Ectodermal cell (in vitro differentiated cells): ENCODE data around the gene MBNL2.

Experiments used
- H3K27ac ChIP-seq: 2 replicates; pipeline ENCODE4 v1.7.0; 2013; ENCODE audit warnings: mild to moderate bottlenecking, low read depth, low read length; ENCODE audit not compliant: insufficient read depth, poor library complexity, severe bottlenecking
- H3K27me3 ChIP-seq: 2 replicates; pipeline ENCODE4 v1.7.0; 2013; ENCODE audit warnings: mild to moderate bottlenecking, low read length; ENCODE audit not compliant: insufficient read depth, control insufficient read depth, poor library complexity, severe bottlenecking
- H3K36me3 ChIP-seq: one replicate; pipeline ENCODE4 v1.7.0; 2013; ENCODE audit warnings: low read length; ENCODE audit not compliant: control insufficient read depth, insufficient read depth
- H3K4me1 ChIP-seq: one replicate; pipeline ENCODE4 v1.7.0; 2013; ENCODE audit warnings: low read length; ENCODE audit not compliant: control insufficient read depth, insufficient read depth
- H3K4me3 ChIP-seq: 2 replicates; pipeline ENCODE4 v1.7.0; 2013; ENCODE audit warnings: low read depth, low read length, control low read depth; ENCODE audit not compliant: insufficient read depth
- H3K9me3 ChIP-seq: 2 replicates; pipeline ENCODE4 v1.7.0; 2013; ENCODE audit warnings: mild to moderate bottlenecking, low read length, moderate library complexity; ENCODE audit not compliant: control insufficient read depth
- WGBS, 2 experiments: methylation state at CpG; one replicate each; pipeline ENCODE4 v1.1.7; 2013; ENCODE audit warnings: missing lambda C conversion rate in 2 of 2; 5-methylcytosine and 5-hydroxymethylcytosine counted together

The MBNL2 gene

GRCh38 chr13:97281028-97281427 is 58.9 kb downstream of the MBNL2 start:
- no peak overlapping the region for H3K4me3 ChIP-seq
- H3K36me3 ChIP-seq = no peaks in the 10 kb centered on the region

DNA sequence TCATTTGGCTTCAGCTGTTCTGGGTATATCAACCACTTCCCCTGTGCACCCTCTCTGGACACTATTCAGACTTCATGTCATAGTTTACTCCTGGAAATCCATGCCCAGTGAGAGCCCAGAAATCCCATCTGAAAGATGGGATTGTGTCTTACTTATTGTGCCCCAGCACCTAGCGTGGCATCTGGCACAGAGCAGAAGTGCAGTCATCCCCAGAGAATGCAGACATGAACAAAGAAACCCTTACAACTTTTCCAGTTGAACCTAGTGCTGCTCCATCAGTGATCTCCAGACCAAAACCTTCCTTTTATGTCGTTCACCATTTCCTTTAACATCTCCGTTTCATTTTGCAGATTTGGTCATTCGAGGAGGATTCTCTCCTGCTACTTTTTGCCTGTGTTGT is 60.6 kb downstream of the MBNL2 start:
- H3K36me3 ChIP-seq = no peaks in the 10 kb centered on the region
- no peak overlapping the region for H3K27ac ChIP-seq
- H3K4me1 ChIP-seq = no peaks in the 10 kb centered on the region
- 93% methylated on average over 4 of the region's 4 CpGs for WGBS, 2 experiments
- no peaks in the 10 kb centered on the region for H3K27me3 ChIP-seq
- H3K4me3 ChIP-seq = no peak overlapping the region
- H3K9me3 ChIP-seq = no peaks in the 10 kb centered on the region

More at GRCh38 chr13:97281028-97281427, 58.9 kb downstream of the MBNL2 start:
- no peaks in the 10 kb centered on the region for H3K27me3 ChIP-seq
- no peaks in the 10 kb centered on the region for H3K4me1 ChIP-seq
- H3K9me3 ChIP-seq = no peaks in the 10 kb centered on the region
- H3K27ac ChIP-seq = no peak overlapping the region

DNA sequence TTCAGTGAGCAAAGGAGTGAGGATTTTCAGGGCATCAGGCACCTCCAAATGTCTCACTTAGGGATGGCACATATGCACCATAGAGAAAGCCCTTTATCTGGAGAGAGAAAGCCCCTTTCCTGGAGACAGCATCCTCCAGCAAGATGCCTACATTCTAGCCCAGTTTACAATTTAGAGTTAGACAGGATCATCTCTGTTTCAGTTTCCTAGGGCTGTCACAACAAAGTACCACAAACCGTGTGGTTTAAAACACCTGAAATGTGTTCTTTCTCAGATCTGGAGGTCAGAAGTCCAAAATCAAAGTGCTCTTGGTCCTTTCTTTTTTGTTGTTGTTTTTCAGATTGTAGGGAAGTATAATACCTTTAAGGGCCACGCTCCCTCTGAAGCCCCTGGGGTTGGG is 61.8 kb downstream of the MBNL2 start:
- H3K27ac ChIP-seq = no peak overlapping the region
- no peaks in the 10 kb centered on the region for H3K9me3 ChIP-seq
- H3K27me3 ChIP-seq = no peaks in the 10 kb centered on the region
- no peaks in the 10 kb centered on the region for H3K36me3 ChIP-seq
- no peaks in the 10 kb centered on the region for H3K4me1 ChIP-seq
- WGBS, 2 experiments = 83 to 92% methylated on average over 1 to 2 of the region's 2 CpGs
- no peak overlapping the region for H3K4me3 ChIP-seq

DNA sequence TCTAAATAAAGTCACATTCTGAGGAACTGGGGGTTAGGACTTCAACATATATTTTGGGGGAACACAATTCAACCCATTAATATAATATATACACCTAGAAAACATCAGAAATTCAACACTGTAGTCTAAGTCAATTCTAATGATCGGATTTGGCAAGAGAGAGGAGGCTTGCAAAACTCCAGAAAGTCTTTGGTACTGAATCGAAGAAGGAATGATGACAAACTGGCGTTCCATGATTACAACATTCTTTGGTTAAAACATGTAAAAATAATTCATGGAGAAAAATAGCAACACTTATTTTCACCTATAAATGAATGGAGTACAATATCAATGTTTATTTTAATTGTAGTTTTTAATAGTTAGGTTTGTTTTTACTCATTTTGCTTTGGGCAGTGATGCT is 62.4 kb downstream of the MBNL2 start:
- Histone ChIP-seq H3K27me3 (no peaks in the 10 kb centered on the region), H3K36me3 (no peaks in the 10 kb centered on the region), H3K4me3 (no peak overlapping the region), H3K27ac (no peak overlapping the region), H3K9me3 (no peaks in the 10 kb centered on the region), H3K4me1 (no peaks in the 10 kb centered on the region)
- 100% methylated on average over 2 to 3 of the region's 3 CpGs for WGBS, 2 experiments

- no peaks in the 10 kb centered on the region for H3K9me3 ChIP-seq
- no peaks in the 10 kb centered on the region for H3K27me3 ChIP-seq
- H3K27ac ChIP-seq = no peak overlapping the region
- no peak overlapping the region for H3K4me3 ChIP-seq
- 92 to 95% methylated on average over 6 of the region's 6 CpGs for WGBS, 2 experiments
- H3K36me3 ChIP-seq = no peaks in the 10 kb centered on the region
- H3K4me1 ChIP-seq = no peaks in the 10 kb centered on the region
Measured at GRCh38 chr13:97285221-97285955, 63.3 kb downstream of the MBNL2 start.

- no peak overlapping the region for H3K27ac ChIP-seq
- no peaks in the 10 kb centered on the region for H3K27me3 ChIP-seq
- H3K4me1 ChIP-seq = no peaks in the 10 kb centered on the region
- H3K36me3 ChIP-seq = no peaks in the 10 kb centered on the region
- H3K9me3 ChIP-seq = no peaks in the 10 kb centered on the region
- H3K4me3 ChIP-seq = no peak overlapping the region
- 90 to 93% methylated on average over 9 of the region's 9 CpGs for WGBS, 2 experiments
Measured at GRCh38 chr13:97286317-97287046, 64.3 kb downstream of the MBNL2 start.

DNA sequence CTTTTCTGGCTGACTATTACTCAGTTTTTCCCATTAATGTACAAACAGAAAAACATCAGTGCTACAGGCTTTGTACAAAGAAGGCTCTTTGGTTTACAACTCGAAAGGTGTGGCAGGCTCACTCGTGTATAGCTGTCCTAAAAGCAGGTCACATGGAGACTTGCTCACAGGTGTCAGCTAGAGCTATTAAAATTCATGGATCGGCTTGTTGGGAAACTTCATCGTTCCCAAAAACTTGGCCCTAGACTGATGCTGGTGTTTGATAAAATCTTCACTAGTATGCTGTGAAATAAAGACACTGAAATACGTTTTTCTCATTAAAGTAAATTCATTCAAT is 64.9 kb downstream of the MBNL2 start:
- H3K36me3 ChIP-seq = no peaks in the 10 kb centered on the region
- H3K27ac ChIP-seq = no peak overlapping the region
- no peaks in the 10 kb centered on the region for H3K27me3 ChIP-seq
- no peaks in the 10 kb centered on the region for H3K9me3 ChIP-seq
- H3K4me1 ChIP-seq = no peaks in the 10 kb centered on the region
- no peak overlapping the region for H3K4me3 ChIP-seq
- 92 to 94% methylated on average over 4 to 5 of the region's 5 CpGs for WGBS, 2 experiments

- 88 to 92% methylated on average over 2 of the region's 2 CpGs for WGBS, 2 experiments
Measured at GRCh38 chr13:97288486-97288900, 66.4 kb downstream of the MBNL2 start.

DNA sequence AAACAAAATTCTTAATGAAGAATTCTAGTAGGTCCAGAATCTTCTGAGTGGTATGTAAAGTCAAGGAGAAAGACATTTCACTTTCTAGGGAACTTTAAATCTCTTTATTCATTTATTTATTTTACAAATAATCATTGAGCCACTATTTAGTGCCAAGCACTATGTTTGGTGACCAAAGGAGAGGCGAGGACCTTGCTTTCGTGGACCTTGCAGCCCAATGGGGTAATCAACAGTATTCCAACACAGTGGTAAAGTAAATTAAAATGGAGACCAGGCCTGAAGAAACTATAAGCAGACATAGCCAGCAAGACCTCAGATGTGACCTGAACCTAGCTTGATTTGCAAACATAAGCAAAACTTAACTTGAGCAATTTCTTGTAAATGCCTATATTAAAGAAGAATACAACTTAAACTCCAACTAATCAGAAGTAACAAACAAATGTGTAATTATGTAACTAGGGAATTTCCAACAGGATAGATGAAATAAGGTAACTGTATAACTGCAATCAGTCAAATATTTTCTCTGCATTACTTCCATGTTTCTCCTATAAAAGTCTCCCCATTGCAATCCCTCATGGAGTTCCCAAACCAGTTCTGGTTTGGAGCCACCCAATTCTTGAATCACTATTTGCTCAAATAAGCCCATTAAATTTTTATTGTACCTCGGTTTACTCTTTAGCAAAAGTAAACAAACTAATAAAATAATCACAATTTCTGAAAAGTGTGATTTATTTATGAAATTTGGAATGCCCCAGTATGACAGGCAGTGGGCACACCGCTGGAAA is 67.6 kb downstream of the MBNL2 start:
- WGBS, 2 experiments = 96 to 99% methylated on average over 3 of the region's 4 CpGs
- H3K36me3 ChIP-seq = no peaks in the 10 kb centered on the region
- H3K4me3 ChIP-seq = no peak overlapping the region
- no peaks in the 10 kb centered on the region for H3K9me3 ChIP-seq
- no peaks in the 10 kb centered on the region for H3K4me1 ChIP-seq
- no peak overlapping the region for H3K27ac ChIP-seq
- no peaks in the 10 kb centered on the region for H3K27me3 ChIP-seq

More at GRCh38 chr13:97288486-97288900, 66.4 kb downstream of the MBNL2 start:
- Histone ChIP-seq H3K4me1 (no peaks in the 10 kb centered on the region), H3K27me3 (no peaks in the 10 kb centered on the region), H3K36me3 (no peaks in the 10 kb centered on the region), H3K4me3 (no peak overlapping the region), H3K9me3 (no peaks in the 10 kb centered on the region), H3K27ac (no peak overlapping the region)
